Karpas-422 (cell line): ENCODE data around the gene ZNF503. TPM values are rescaled to one million over a fixed set of nuclear protein-coding genes. Genes with fewer than 3 reads are reported as not detected.

ENCODE experiments used
- DNase-seq: peaks from one replicate; pipeline ENCODE4 v3.0.0-alpha.2; 2015
- H2AFZ ChIP-seq: fragments of 200-600 bp; sonication (generic); 2 replicates; pipeline ENCODE4 v1.6.1; 2014; ENCODE audit warnings: antibody characterized with exemption, low read length, mixed read lengths
- H3K27ac ChIP-seq: fragments of 200-600 bp; sonication (generic); 2 replicates; pipeline ENCODE4 v1.5.1; 2014; ENCODE audit warnings: mild to moderate bottlenecking, low read length, moderate library complexity
- H3K27me3 ChIP-seq: fragments of 200-600 bp; sonication (generic); 2 replicates; pipeline ENCODE4 v1.6.1; 2014; ENCODE audit warnings: low read length, mixed read lengths
- H3K36me3 ChIP-seq: fragments of 200-600 bp; sonication (generic); 2 replicates; pipeline ENCODE4 v1.6.1; 2014; ENCODE audit warnings: low read length, mixed read lengths; ENCODE audit not compliant: insufficient read depth
- H3K4me1 ChIP-seq: fragments of 200-600 bp; sonication (generic); 2 replicates; pipeline ENCODE4 v1.6.1; 2014; ENCODE audit warnings: mild to moderate bottlenecking, low read length, mixed read lengths
- H3K4me2 ChIP-seq: fragments of 200-600 bp; sonication (generic); 2 replicates; pipeline ENCODE4 v1.6.1; 2014; ENCODE audit warnings: low read length, low read depth, mild to moderate bottlenecking; ENCODE audit not compliant: poor library complexity, severe bottlenecking
- H3K4me3 ChIP-seq: fragments of 200-600 bp; sonication (generic); 2 replicates; pipeline ENCODE4 v1.5.1; 2014; ENCODE audit warnings: mild to moderate bottlenecking, antibody characterized with exemption, low read length, mixed read lengths
- H3K79me2 ChIP-seq: fragments of 200-600 bp; sonication (generic); 2 replicates; pipeline ENCODE4 v1.6.1; 2014; ENCODE audit warnings: mild to moderate bottlenecking, low read length, mixed read lengths
- H3K9ac ChIP-seq: fragments of 200-600 bp; sonication (generic); 2 replicates; pipeline ENCODE4 v1.6.0; 2014; ENCODE audit warnings: low read length
- H3K9me2 ChIP-seq: fragments of 200-600 bp; sonication (generic), shearing (Covaris generic); replicated peaks from 2 replicates; pipeline ENCODE4 v1.6.0; 2014; ENCODE audit warnings: mild to moderate bottlenecking, low read length, moderate library complexity; ENCODE audit not compliant: insufficient read depth
- H3K9me3 ChIP-seq: fragments of 300-700, 200-600 bp; sonication (generic); 2 replicates; pipeline ENCODE4 v1.6.1; 2014; ENCODE audit warnings: low read length, mixed read lengths
- H4K20me1 ChIP-seq: fragments of 200-600 bp; sonication (generic); 2 replicates; pipeline ENCODE4 v1.6.1; 2014; ENCODE audit warnings: mild to moderate bottlenecking, antibody characterized with exemption, low read length, low read depth; ENCODE audit not compliant: insufficient read depth
- total RNA-seq: library from RNA; depleted of rRNA; stranded (reverse); fragments of >200 nt; shearing (Covaris generic); gene quantifications from 2 replicates; pipeline ENCODE4 v1.2.3, GENCODE V29; 2014; ENCODE audit warnings: low replicate concordance

ZNF503 gene
- total RNA-seq, 1 experiment from 2014 or later: not detected

DNA sequence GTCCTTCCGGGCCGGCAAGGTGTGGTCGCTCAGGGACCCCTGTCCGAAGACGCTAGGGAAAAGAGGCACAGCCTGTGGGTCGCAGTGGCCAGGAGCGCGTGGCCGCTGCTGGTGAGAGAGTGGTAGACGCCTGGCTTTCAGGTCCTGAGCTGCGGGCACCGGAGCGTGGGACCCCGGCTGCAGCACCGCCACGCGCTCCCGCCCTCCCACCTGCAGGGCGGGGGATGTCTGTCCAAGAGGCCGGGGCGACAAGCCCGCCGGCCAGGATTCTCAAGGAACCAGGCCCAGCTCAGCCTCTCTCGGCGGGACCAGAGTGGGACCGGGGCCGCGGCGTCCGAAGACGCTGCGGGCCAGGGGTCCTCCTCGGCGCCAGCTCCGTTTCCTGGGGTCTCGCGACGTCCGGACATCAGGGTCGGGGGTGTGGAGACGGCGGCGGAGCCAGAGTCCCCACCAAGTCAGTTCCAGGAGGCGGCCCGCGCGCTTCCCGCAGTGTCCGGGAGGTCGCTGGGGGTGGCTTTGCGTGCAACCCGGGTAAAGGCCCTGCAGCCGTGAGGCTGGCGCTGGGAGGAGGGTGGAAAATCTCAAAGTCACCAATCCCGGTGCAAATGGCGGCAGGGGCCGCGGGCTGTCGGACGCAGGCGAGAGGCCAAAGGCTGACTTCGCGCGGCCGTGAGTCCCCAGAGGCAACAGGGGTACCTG, 5.5 kb downstream of the ZNF503 start:
- Histone ChIP-seq H3K36me3 (no peaks in the 10 kb centered on the region), H2AFZ (no peak overlapping the region), H4K20me1 (no peaks in the 10 kb centered on the region), H3K79me2 (no peaks in the 10 kb centered on the region), H3K9ac (no peak overlapping the region), H3K4me3 (no peak overlapping the region), H3K27ac (no peak overlapping the region), H3K9me3 (no peaks in the 10 kb centered on the region), H3K4me1 (no peaks in the 10 kb centered on the region), H3K9me2 (no peaks in the 10 kb centered on the region), H3K4me2 (no peak overlapping the region), H3K27me3 (no peaks in the 10 kb centered on the region)
- DNase-seq: no peak

DNA sequence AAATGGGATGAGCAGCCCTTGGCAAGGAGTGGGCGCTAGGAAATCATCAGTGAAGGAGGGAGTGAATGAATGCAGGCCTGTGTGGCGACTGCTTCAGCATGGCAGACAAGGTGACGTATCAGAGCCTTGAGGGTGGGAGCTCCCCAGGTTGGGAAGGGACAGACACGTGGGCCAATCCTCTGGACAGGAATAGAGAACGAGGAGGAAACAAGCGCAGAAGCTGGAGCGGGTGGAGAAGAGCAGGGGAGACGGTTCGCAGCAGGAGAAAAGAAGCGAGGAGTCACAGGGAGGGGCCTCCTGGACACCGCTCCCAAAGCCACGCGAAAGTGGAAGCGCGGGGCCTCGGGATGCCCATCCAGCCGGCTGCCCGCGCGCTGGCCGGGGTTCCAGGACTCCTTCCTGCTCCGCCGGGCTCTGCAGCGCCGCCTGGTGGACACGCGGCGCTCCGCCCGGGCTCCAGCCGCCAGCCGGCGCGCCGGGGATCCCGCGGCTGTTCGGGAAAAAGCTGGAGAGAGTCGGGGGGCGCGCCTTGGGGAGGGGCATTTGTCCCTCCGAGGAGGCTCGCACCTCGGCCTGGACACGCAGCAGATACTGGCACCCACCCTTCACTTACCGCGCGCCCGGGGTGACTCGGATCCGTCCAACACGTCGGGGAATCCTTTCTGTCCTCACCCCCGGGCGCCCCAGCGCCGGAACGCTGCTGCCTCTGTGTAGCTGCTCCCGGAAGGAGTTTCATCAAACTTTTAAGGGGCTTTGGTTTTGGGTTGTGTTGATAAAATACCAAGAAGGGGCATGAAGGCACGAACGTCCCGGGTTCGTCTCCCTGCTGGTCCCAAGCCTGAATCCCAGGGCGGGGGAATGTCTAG, 6.3 kb downstream of the ZNF503 start:
- no peaks in the 10 kb centered on the region for H3K9me3 ChIP-seq
- no peaks in the 10 kb centered on the region for H4K20me1 ChIP-seq
- H3K27ac ChIP-seq: no peak overlapping the region
- no peak overlapping the region for H3K4me3 ChIP-seq
- no peaks in the 10 kb centered on the region for H3K9me2 ChIP-seq
- H3K9ac ChIP-seq: no peak overlapping the region
- H3K79me2 ChIP-seq: no peaks in the 10 kb centered on the region
- H3K36me3 ChIP-seq: no peaks in the 10 kb centered on the region
- no peaks in the 10 kb centered on the region for H3K4me1 ChIP-seq
- DNase-seq: no peak
- no peak overlapping the region for H2AFZ ChIP-seq
- no peak overlapping the region for H3K4me2 ChIP-seq
- H3K27me3 ChIP-seq: no peaks in the 10 kb centered on the region

DNA sequence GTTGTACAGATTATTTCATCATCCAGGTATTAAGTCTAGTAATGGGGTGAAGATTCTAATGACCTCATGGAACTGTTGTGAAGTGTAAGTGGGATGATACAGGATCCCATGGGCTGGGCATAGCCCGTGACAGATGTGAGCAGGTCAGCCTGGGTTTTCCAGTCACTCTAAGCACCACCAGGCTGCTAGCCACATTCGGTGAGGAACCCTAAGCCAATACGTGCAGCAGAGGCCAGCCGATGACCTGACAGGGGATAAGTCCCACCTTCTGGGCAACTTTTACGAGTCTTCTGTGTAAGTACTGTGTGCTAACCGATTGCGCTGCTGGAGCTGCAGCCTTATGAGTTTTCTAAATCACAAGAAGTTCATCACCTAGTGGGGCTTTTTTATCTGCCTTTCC, 7.3 kb downstream of the ZNF503 start:
- DNase-seq: no peak
- no peak overlapping the region for H3K4me3 ChIP-seq
- no peaks in the 10 kb centered on the region for H3K9me2 ChIP-seq
- H3K9ac ChIP-seq: no peak overlapping the region
- H3K79me2 ChIP-seq: no peaks in the 10 kb centered on the region
- H3K27me3 ChIP-seq: no peaks in the 10 kb centered on the region
- H3K4me2 ChIP-seq: no peak overlapping the region
- no peak overlapping the region for H2AFZ ChIP-seq
- no peaks in the 10 kb centered on the region for H3K9me3 ChIP-seq
- H3K36me3 ChIP-seq: no peaks in the 10 kb centered on the region
- H4K20me1 ChIP-seq: no peaks in the 10 kb centered on the region
- no peak overlapping the region for H3K27ac ChIP-seq
- no peaks in the 10 kb centered on the region for H3K4me1 ChIP-seq

DNA sequence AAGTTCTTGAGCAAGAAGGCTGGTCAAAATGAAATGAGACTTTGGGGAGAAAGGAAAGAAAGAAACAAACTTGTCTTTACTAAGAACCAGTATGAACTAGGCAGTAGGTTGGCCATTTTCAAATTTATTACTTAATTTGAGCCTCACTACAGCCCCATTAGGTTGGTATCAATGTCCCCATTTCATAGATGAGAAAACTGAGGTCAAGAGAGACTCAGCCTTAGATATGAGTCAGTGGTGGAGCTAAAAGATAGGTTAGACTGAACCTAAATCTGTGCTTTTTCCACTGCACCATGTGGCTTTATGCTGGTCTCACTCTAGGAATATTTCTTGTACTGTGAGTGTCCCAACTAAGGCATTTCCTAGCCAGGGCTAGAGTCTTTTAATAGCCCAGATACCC, 8.8 kb downstream of the ZNF503 start:
- H3K9me2 ChIP-seq: no peaks in the 10 kb centered on the region
- no peak overlapping the region for H2AFZ ChIP-seq
- no peaks in the 10 kb centered on the region for H4K20me1 ChIP-seq
- no peak for DNase-seq
- H3K79me2 ChIP-seq: no peaks in the 10 kb centered on the region
- no peak overlapping the region for H3K4me3 ChIP-seq
- no peaks in the 10 kb centered on the region for H3K9me3 ChIP-seq
- H3K4me2 ChIP-seq: no peak overlapping the region
- H3K27ac ChIP-seq: no peak overlapping the region
- no peaks in the 10 kb centered on the region for H3K27me3 ChIP-seq
- no peaks in the 10 kb centered on the region for H3K4me1 ChIP-seq
- H3K9ac ChIP-seq: no peak overlapping the region
- no peaks in the 10 kb centered on the region for H3K36me3 ChIP-seq

DNA sequence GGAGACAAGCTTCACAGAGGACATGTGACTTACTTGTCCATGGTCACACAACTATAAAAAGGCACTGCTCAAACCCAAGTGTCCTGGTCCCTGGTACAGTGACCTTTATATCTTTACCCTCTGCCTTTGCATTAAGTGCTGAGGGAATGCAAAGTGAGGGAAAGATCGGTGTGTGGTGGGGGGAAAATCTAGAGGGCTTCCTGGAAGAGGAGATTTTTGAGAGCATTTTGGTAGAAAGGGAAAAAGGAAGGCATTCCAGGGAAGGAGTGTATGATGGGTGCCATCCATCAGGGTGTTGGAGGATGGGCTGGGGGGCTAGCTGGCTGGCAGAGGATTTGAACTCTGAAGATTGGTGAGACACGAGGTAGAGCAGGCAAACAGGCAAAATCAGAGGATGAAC, 9.3 kb downstream of the ZNF503 start:
- Histone ChIP-seq H3K27ac (no peak overlapping the region), H3K27me3 (no peaks in the 10 kb centered on the region), H3K9ac (no peak overlapping the region), H3K9me2 (no peaks in the 10 kb centered on the region), H3K9me3 (no peaks in the 10 kb centered on the region), H3K79me2 (no peaks in the 10 kb centered on the region), H3K36me3 (no peaks in the 10 kb centered on the region), H2AFZ (no peak overlapping the region), H4K20me1 (no peaks in the 10 kb centered on the region), H3K4me3 (no peak overlapping the region), H3K4me1 (no peaks in the 10 kb centered on the region), H3K4me2 (no peak overlapping the region)
- no peak for DNase-seq

DNA sequence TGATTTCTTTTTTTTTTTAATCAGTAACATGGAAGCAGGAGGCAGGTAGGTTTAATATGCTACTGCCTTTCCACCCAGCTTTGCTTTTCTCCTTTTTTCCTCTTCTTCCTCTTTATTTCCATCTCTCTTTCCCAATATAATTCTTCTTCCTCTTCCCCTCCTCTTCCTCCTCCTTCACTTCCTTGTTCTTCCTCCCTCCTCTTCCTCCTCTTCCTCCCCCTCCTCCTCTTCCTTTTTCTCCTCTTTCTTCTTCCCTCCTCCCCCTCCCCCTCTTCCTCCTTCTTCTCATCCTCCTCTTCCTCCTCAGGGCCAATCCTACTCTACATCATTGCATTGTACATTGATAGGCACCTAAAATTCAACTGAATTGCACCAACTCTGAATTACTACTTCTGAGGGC, 11.4 kb downstream of the ZNF503 start:
- no peaks in the 10 kb centered on the region for H3K4me1 ChIP-seq
- H3K9me3 ChIP-seq: no peaks in the 10 kb centered on the region
- H3K27me3 ChIP-seq: no peaks in the 10 kb centered on the region
- H3K79me2 ChIP-seq: no peaks in the 10 kb centered on the region
- no peak overlapping the region for H3K9ac ChIP-seq
- H3K36me3 ChIP-seq: no peaks in the 10 kb centered on the region
- no peak overlapping the region for H3K4me2 ChIP-seq
- no peak overlapping the region for H2AFZ ChIP-seq
- H3K9me2 ChIP-seq: no peaks in the 10 kb centered on the region
- H3K4me3 ChIP-seq: no peak overlapping the region
- no peaks in the 10 kb centered on the region for H4K20me1 ChIP-seq
- H3K27ac ChIP-seq: no peak overlapping the region
- no peak for DNase-seq

DNA sequence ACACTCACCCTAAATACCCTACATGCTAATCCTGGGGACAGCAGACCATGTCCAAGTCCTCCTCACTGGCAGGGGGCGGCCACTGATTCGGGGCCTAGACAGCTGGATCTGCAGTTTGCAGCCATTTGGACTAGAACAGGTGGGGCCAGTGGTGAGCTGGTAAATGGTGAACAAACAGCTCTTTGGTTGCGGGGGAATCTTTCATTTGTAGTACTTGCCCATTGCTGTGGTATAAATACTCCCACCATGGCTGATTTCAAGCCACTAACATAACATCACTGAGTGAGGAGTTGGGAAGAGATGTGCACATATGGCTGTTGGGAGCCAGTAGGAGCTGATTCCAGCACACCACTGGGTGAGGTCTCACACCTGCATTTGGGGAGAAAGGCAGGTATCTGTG, 13.5 kb downstream of the ZNF503 start:
- Histone ChIP-seq H3K79me2 (no peaks in the 10 kb centered on the region), H3K27ac (no peak overlapping the region), H3K27me3 (no peaks in the 10 kb centered on the region), H3K9me2 (no peaks in the 10 kb centered on the region), H2AFZ (no peak overlapping the region), H3K4me2 (no peak overlapping the region), H3K9me3 (no peaks in the 10 kb centered on the region), H3K9ac (no peak overlapping the region), H3K4me3 (no peak overlapping the region), H3K36me3 (no peaks in the 10 kb centered on the region), H3K4me1 (no peaks in the 10 kb centered on the region), H4K20me1 (no peaks in the 10 kb centered on the region)
- no peak for DNase-seq

DNA sequence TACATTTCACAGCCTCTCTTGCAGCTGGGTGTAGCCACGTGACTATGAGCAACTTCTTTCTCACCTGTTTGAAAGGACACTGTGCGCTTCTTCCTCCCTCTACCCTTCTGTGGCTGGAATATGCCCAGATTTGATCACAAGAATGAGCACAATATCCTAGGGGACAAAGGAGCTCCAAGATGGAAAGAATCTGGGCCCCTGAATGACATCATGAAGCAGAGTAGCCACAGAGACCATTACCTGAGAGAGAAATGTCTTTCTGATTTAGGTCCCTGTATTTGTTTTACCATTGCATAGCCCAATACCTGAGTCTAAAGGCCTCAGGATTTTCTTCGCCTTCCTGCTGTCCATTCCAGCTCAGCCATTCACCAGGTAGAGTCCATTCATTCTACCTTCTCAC, 15.4 kb downstream of the ZNF503 start:
- Histone ChIP-seq H4K20me1 (no peaks in the 10 kb centered on the region), H2AFZ (no peak overlapping the region), H3K79me2 (no peaks in the 10 kb centered on the region), H3K4me3 (no peak overlapping the region), H3K9ac (no peak overlapping the region), H3K9me3 (no peaks in the 10 kb centered on the region), H3K4me1 (no peaks in the 10 kb centered on the region), H3K27me3 (no peaks in the 10 kb centered on the region), H3K9me2 (no peaks in the 10 kb centered on the region), H3K27ac (no peak overlapping the region), H3K4me2 (no peak overlapping the region), H3K36me3 (no peaks in the 10 kb centered on the region)
- no peak for DNase-seq
